ENCODE measurements around the gene DNAJB14. TPM values are rescaled to one million over a fixed set of nuclear protein-coding genes. Genes with fewer than 3 reads are reported as not detected.

DNAJB14 gene
- total RNA-seq (2014; rRNA removed; shearing (Covaris generic)) (30.4 and 43.8 TPM in 2 replicates), polyA plus RNA-seq (2016; fragmentation: Nextera tagmentation; extraction: Ambion mirVana) (44.7 and 47.4 TPM in 2 replicates)

- in situ Hi-C loops (cut with MboI) = no loop called here
These were observed at the start of gene DNAJB14 for GRCh38 chr4:99946356-99947189. DNAJB14 (minus strand) TSS chr4:99946618; CDS start chr4:99946571, 47 bp downstream.

DNA sequence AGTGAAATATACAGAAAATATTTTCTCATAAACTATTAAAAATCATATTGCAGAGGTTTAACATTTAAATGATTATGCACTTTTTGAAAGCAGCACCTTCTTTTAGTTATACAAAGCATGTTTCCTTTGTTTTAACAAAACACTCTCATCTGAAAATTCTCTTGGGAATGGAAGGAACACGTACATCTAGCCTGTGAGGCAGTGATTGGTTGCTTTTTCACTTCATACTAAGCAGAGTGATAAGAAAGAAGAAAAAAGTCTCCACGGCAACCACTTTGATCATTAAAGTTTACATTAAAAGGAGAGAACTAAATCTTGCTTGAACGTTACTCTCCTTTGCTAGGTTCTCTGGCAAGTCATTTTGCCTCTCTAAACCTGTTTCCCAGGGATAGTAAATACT is 45.3 kb upstream of the DNAJB14 start:
- in situ Hi-C loops (cut with MboI) = no loop called here
- Histone ChIP-seq H3F3A (ENCODE audit: insufficient read depth) (no peaks in the 10 kb centered on the region), H3K9ac (no peak overlapping the region), H3K27ac (no peak overlapping the region), H3K4me2 (ENCODE audit: unreplicated experiment) (no peak overlapping the region), H3K4me3 (no peak overlapping the region), H3K27me3 (replicated peaks; ENCODE audit: insufficient read depth) (no peaks in the 10 kb centered on the region), H3K4me1 (ENCODE audit: insufficient read depth) (no peaks in the 10 kb centered on the region), H3K9me3 (ENCODE audit: low read depth) (no peaks in the 10 kb centered on the region), H3K36me3 (ENCODE audit: low read depth) (no peaks in the 10 kb centered on the region), H3K79me2 (ENCODE audit: insufficient read depth) (no peaks in the 10 kb centered on the region), H3K9me2 (ENCODE audit: insufficient read depth) (no peaks in the 10 kb centered on the region), H2AFZ (no peak overlapping the region), H4K20me1 (ENCODE audit: insufficient read depth) (no peaks in the 10 kb centered on the region)
- TF ChIP-seq EZH2 (IDR thresholded peaks at IDR 0.05; ENCODE audit: insufficient read depth, poor library complexity, severe bottlenecking) (no peak), EZH2phosphoT487 (IDR thresholded peaks at IDR 0.05; ENCODE audit: insufficient read depth, low read depth) (no peak)
- DNase-seq = no peak
- 84 to 90% methylated on average over 3 of the region's 3 CpGs for WGBS, 2 experiments (ENCODE audit: low coverage in 1 of 2, low lambda C conversion rate in 2 of 2, missing lambda C conversion rate in 2 of 2)

More at GRCh38 chr4:99946356-99947189, at the start of gene DNAJB14:
- Histone ChIP-seq H3F3A (ENCODE audit: insufficient read depth) (peaks cover 32% of the 10 kb centered on the region), H3K4me3 (peak within 1 kb of the TSS; percentile 99), H3K9me2 (ENCODE audit: insufficient read depth) (no peaks in the 10 kb centered on the region), H3K9me3 (ENCODE audit: low read depth) (no peaks in the 10 kb centered on the region), H3K36me3 (ENCODE audit: low read depth) (peaks cover 9% of the 10 kb centered on the region), H3K9ac (peak within 1 kb of the TSS; percentile 98), H3K4me2 (ENCODE audit: unreplicated experiment) (peak within 1 kb of the TSS; percentile 76), H3K4me1 (ENCODE audit: insufficient read depth) (peaks cover 38% of the 10 kb centered on the region), H3K27me3 (replicated peaks; ENCODE audit: insufficient read depth) (no peaks in the 10 kb centered on the region), H3K27ac (peak within 1 kb of the TSS; percentile 94), H4K20me1 (ENCODE audit: insufficient read depth) (no peaks in the 10 kb centered on the region), H3K79me2 (ENCODE audit: insufficient read depth) (peaks cover 71% of the 10 kb centered on the region), H2AFZ (peak within 1 kb of the TSS; percentile 77)
- 4 to 9% methylated on average over 42 to 83 of the region's 87 CpGs for WGBS, 2 experiments (ENCODE audit: low coverage in 1 of 2, low lambda C conversion rate in 2 of 2, missing lambda C conversion rate in 2 of 2)
- TF ChIP-seq EZH2 (IDR thresholded peaks at IDR 0.05; ENCODE audit: insufficient read depth, poor library complexity, severe bottlenecking) (no peak), EZH2phosphoT487 (IDR thresholded peaks at IDR 0.05; ENCODE audit: insufficient read depth, low read depth) (no peak)
- peak; percentile 88 for DNase-seq

DNA sequence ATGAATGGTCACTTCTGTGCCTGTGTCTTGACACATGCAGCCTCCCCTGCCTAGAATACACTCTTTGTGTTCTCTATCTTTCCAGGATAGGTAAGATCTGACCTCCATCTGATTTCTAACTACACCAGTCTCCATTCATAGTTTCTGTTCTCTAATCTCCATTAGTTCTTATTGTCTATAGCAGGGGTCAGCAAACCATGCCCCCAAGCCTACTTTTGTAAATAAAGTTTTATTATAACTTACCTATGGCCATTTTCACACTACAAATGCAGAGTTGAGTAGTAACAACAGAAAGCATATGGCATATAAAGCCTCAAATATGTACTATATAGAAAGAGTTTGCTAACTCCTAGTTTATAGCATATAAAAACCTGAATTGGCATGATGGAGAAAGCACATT is 41.3 kb upstream of the DNAJB14 start:
- no peaks in the 10 kb centered on the region for H3K9me2 ChIP-seq (ENCODE audit: insufficient read depth)
- no peak for DNase-seq
- no peak overlapping the region for H3K4me3 ChIP-seq
- no peaks in the 10 kb centered on the region for H3K79me2 ChIP-seq (ENCODE audit: insufficient read depth)
- H3K4me2 ChIP-seq (ENCODE audit: unreplicated experiment) = no peak overlapping the region
- TF ChIP-seq EZH2 (IDR thresholded peaks at IDR 0.05; ENCODE audit: insufficient read depth, poor library complexity, severe bottlenecking) (no peak), EZH2phosphoT487 (IDR thresholded peaks at IDR 0.05; ENCODE audit: insufficient read depth, low read depth) (no peak)
- in situ Hi-C loops (cut with MboI) = no loop called here
- H3F3A ChIP-seq (ENCODE audit: insufficient read depth) = no peaks in the 10 kb centered on the region
- no peak overlapping the region for H3K9ac ChIP-seq
- H3K4me1 ChIP-seq (ENCODE audit: insufficient read depth) = no peaks in the 10 kb centered on the region
- no peak overlapping the region for H3K27ac ChIP-seq
- H4K20me1 ChIP-seq (ENCODE audit: insufficient read depth) = no peaks in the 10 kb centered on the region
- 0 out of 2 replicates have a peak overlapping the region, but pooled peaks have one; percentile 16 for H2AFZ ChIP-seq
- H3K27me3 ChIP-seq (replicated peaks; ENCODE audit: insufficient read depth) = no peaks in the 10 kb centered on the region
- H3K36me3 ChIP-seq (ENCODE audit: low read depth) = no peaks in the 10 kb centered on the region
- H3K9me3 ChIP-seq (ENCODE audit: low read depth) = no peaks in the 10 kb centered on the region

GRCh38 chr4:99986792-99987191 is 40.4 kb upstream of the DNAJB14 start:
- no peaks in the 10 kb centered on the region for H3K9me3 ChIP-seq (ENCODE audit: low read depth)
- H3K27ac ChIP-seq = no peak overlapping the region
- H3K27me3 ChIP-seq (replicated peaks; ENCODE audit: insufficient read depth) = no peaks in the 10 kb centered on the region
- H3K9ac ChIP-seq = no peak overlapping the region
- H3K4me2 ChIP-seq (ENCODE audit: unreplicated experiment) = no peak overlapping the region
- no peaks in the 10 kb centered on the region for H3K9me2 ChIP-seq (ENCODE audit: insufficient read depth)
- no peaks in the 10 kb centered on the region for H3K79me2 ChIP-seq (ENCODE audit: insufficient read depth)
- no peaks in the 10 kb centered on the region for H4K20me1 ChIP-seq (ENCODE audit: insufficient read depth)
- in situ Hi-C loops (cut with MboI) = no loop called here
- WGBS, 2 experiments (ENCODE audit: low coverage in 1 of 2, low lambda C conversion rate in 2 of 2, missing lambda C conversion rate in 2 of 2) = 83% methylated on average over 4 of the region's 4 CpGs
- TF ChIP-seq EZH2phosphoT487 (IDR thresholded peaks at IDR 0.05; ENCODE audit: insufficient read depth, low read depth) (no peak), EZH2 (IDR thresholded peaks at IDR 0.05; ENCODE audit: insufficient read depth, poor library complexity, severe bottlenecking) (no peak)
- H2AFZ ChIP-seq = no peak overlapping the region
- H3K36me3 ChIP-seq (ENCODE audit: low read depth) = no peaks in the 10 kb centered on the region
- H3F3A ChIP-seq (ENCODE audit: insufficient read depth) = no peaks in the 10 kb centered on the region
- no peak overlapping the region for H3K4me3 ChIP-seq
- no peaks in the 10 kb centered on the region for H3K4me1 ChIP-seq (ENCODE audit: insufficient read depth)
- DNase-seq = no peak

Data from GM23248 (cell line).